ENCODE data around the gene LAIR2. TPM values are rescaled to one million over a fixed set of nuclear protein-coding genes. Genes with fewer than 3 reads are reported as not detected.

LAIR2 gene
- total and polyA plus RNA-seq, 2 of the 13 experiments (the other 11 are each of a cell fraction or from before 2014, with no cell fraction given), result 1.3 to 1.9 TPM

GRCh38 chr19:54506079-54506478 is 3.4 kb downstream of the LAIR2 start:
- POLR2A ChIA-PET, result no interaction called here
- peaks cover 16% of the 10 kb centered on the region for H3K4me1 ChIP-seq (ENCODE audit: insufficient read depth, low read length)
- intact Hi-C loops (cut with micrococcal nuclease; ENCODE audit: unreplicated experiment) (no loop called here), in situ Hi-C loops (cut with HindIII; ENCODE audit: extremely low pct_ligation_motif_present, low pct_unique_long_range_greater_than_20kb) (no loop called here)
- H3K9ac ChIP-seq (ENCODE audit: insufficient read depth, low read depth, low read length), result no peak overlapping the region
- BruUV-seq (replicated peaks), result no TSS peak
- H3K4me3 ChIP-seq (replicated peaks in 1 of 3; ENCODE audit: insufficient read depth in 1 of 3, low read depth in 2 of 3, low read length in 3 of 3), result no peak overlapping the region
- CTCF ChIA-PET (ENCODE audit: low intra/inter-chr PET ratio, low total read pairs), result no interaction called here
- H3K27me3 ChIP-seq (ENCODE audit: control insufficient read depth in 1 of 2, insufficient read depth in 2 of 2, low read length in 2 of 2), result no peaks in the 10 kb centered on the region
- H3K36me3 ChIP-seq (replicated peaks in 1 of 2; ENCODE audit: control insufficient read depth in 1 of 2, insufficient read depth in 2 of 2, low read length in 2 of 2), result no peaks in the 10 kb centered on the region
- FAIRE-seq (no peak), ATAC-seq (no peak), DNase-seq (ENCODE audit: low spot score) (no peak)
- no peaks in the 10 kb centered on the region for H4K20me1 ChIP-seq (ENCODE audit: insufficient read depth, low read length)
- H3K79me2 ChIP-seq (ENCODE audit: insufficient read depth, low read length), result no peaks in the 10 kb centered on the region
- no peak overlapping the region for H3K4me2 ChIP-seq (ENCODE audit: low read depth, low read length)
- no peak overlapping the region for H3K27ac ChIP-seq (ENCODE audit: extremely low read length, insufficient read depth, low read length)
- 40% methylated on average over 10 of the region's 10 CpGs for WGBS (ENCODE audit: low lambda C conversion rate)
- H3K9me3 ChIP-seq (ENCODE audit: low read length), result no peaks in the 10 kb centered on the region
- H2AFZ ChIP-seq (ENCODE audit: low read length), result no peak overlapping the region
- no peak for TF ChIP-seq ZNF607 (CRISPR knock-in tag; IDR thresholded peaks at IDR 0.05; ENCODE audit: borderline replicate concordance)
- TF ChIP-seq ARNT (IDR thresholded peaks at IDR 0.05), result no peak
- TF ChIP-seq, protein P1, sequence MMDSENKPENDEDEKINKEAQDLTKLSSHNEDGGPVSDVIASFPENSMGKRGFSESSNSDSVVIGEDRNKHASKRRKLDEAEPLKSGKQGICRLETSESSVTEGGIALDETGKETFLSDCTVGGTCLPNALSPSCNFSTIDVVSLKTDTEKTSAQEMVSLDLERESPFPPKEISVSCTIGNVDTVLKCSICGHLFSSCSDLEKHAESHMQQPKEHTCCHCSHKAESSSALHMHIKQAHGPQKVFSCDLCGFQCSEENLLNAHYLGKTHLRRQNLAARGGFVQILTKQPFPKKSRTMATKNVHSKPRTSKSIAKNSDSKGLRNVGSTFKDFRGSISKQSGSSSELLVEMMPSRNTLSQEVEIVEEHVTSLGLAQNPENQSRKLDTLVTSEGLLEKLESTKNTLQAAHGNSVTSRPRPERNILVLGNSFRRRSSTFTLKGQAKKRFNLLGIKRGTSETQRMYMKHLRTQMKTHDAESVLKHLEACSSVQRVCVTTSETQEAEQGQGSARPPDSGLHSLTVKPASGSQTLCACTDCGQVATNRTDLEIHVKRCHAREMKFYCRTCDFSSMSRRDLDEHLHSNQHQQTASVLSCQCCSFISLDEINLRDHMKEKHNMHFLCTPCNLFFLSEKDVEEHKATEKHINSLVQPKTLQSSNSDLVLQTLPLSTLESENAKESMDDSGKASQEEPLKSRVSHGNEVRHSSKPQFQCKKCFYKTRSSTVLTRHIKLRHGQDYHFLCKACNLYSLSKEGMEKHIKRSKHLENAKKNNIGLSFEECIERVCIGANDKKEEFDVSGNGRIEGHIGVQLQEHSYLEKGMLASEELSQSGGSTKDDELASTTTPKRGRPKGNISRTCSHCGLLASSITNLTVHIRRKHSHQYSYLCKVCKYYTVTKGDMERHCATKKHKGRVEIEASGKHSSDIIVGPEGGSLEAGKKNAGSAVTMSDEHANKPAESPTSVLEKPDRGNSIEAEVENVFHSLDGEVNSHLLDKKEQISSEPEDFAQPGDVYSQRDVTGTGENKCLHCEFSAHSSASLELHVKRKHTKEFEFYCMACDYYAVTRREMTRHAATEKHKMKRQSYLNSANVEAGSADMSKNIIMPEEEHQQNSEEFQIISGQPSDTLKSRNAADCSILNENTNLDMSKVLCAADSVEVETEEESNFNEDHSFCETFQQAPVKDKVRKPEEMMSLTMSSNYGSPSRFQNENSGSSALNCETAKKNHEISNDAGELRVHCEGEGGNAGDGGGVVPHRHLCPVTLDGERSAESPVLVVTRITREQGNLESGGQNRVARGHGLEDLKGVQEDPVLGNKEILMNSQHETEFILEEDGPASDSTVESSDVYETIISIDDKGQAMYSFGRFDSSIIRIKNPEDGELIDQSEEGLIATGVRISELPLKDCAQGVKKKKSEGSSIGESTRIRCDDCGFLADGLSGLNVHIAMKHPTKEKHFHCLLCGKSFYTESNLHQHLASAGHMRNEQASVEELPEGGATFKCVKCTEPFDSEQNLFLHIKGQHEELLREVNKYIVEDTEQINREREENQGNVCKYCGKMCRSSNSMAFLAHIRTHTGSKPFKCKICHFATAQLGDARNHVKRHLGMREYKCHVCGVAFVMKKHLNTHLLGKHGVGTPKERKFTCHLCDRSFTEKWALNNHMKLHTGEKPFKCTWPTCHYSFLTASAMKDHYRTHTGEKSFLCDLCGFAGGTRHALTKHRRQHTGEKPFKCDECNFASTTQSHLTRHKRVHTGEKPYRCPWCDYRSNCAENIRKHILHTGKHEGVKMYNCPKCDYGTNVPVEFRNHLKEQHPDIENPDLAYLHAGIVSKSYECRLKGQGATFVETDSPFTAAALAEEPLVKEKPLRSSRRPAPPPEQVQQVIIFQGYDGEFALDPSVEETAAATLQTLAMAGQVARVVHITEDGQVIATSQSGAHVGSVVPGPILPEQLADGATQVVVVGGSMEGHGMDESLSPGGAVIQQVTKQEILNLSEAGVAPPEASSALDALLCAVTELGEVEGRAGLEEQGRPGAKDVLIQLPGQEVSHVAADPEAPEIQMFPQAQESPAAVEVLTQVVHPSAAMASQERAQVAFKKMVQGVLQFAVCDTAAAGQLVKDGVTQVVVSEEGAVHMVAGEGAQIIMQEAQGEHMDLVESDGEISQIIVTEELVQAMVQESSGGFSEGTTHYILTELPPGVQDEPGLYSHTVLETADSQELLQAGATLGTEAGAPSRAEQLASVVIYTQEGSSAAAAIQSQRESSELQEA (CRISPR knock-in tag; IDR thresholded peaks at IDR 0.05; ENCODE audit: not compliant biosample characterization), result no peak
- TF ChIP-seq, protein P2, sequence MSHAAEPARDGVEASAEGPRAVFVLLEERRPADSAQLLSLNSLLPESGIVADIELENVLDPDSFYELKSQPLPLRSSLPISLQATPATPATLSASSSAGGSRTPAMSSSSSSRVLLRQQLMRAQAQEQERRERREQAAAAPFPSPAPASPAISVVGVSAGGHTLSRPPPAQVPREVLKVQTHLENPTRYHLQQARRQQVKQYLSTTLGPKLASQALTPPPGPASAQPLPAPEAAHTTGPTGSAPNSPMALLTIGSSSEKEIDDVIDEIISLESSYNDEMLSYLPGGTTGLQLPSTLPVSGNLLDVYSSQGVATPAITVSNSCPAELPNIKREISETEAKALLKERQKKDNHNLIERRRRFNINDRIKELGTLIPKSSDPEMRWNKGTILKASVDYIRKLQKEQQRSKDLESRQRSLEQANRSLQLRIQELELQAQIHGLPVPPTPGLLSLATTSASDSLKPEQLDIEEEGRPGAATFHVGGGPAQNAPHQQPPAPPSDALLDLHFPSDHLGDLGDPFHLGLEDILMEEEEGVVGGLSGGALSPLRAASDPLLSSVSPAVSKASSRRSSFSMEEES (CRISPR knock-in tag; IDR thresholded peaks at IDR 0.05), result no peak
- no peak for TF ChIP-seq NR2F1 (CRISPR knock-in tag; IDR thresholded peaks at IDR 0.05)
- no peak for TF ChIP-seq ZNF614 (CRISPR knock-in tag; IDR thresholded peaks at IDR 0.05; ENCODE audit: borderline replicate concordance)
- no peak for TF ChIP-seq TBP (CRISPR knock-in tag; IDR thresholded peaks at IDR 0.05)
- TF ChIP-seq IRF1 (CRISPR knock-in tag; IDR thresholded peaks at IDR 0.05; ENCODE audit: low read depth), result no peak
- no peak for TF ChIP-seq ZNF251 (CRISPR knock-in tag; IDR thresholded peaks at IDR 0.05)
- TF ChIP-seq ZMYM4 (CRISPR knock-in tag; IDR thresholded peaks at IDR 0.05), result no peak
- no peak for TF ChIP-seq RAD51 (IDR thresholded peaks at IDR 0.05; ENCODE audit: borderline replicate concordance)
- TF ChIP-seq ZNF430 (CRISPR knock-in tag; IDR thresholded peaks at IDR 0.05), result no peak
